Epithelial cell of prostate (primary cell): ENCODE data around the gene MAPK8.

ENCODE experiments used
- DNase-seq: peaks from one replicate; pipeline ENCODE4 v3.0.0-alpha.2; 2011; ENCODE audit warnings: low read depth, low spot score
- H3K27ac ChIP-seq: fragments of 450-650 bp; 2 replicates; pipeline ENCODE4 v1.5.1; 2017; ENCODE audit warnings: mild to moderate bottlenecking

MAPK8 gene

GRCh38 chr10:48485711-48486110 is 179.2 kb downstream of the MAPK8 start:
- H3K27ac ChIP-seq, result no peak overlapping the region
- DNase-seq, result no peak

- H3K27ac ChIP-seq, result no peak overlapping the region
- DNase-seq, result no peak
Measured at GRCh38 chr10:48487244-48487643, 180.8 kb downstream of the MAPK8 start.
